HG03354 (cell line): ENCODE measurements around the gene RNPS1.

ENCODE experiments used
- ATAC-seq: cut with Tn5 transposase; IDR thresholded peaks from one replicate; pipeline ENCODE4 v1.9.1; 2021; ENCODE audit warnings: mild to moderate bottlenecking; ENCODE audit not compliant: unreplicated experiment, poor library complexity, severe bottlenecking

Gene RNPS1

DNA sequence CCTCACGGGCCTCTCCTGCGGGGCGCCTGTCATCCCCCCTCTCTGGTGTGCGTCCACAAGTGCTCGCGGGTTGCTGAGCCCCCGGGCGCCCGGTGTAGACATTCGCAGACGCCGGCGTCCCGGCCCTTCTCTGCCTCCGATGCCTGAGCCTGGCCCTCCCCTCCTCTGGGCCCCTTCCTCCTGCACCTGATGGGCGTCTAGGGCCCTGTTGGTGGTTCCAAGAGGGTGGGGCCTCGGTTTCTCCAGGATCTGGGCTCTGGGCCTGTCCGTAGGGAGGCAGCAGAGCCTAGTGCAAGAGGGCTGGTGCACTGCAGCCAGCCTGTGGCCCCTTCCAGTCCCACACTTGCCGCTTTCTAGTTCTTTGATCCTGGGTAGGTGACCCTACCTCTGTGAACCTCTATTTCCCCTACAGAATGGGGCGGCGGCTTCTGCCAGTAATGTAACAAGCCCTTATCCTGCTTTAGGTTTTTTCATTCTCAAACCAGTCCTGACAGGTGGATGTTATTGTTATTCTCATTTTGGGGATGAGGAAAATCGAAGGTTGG, 43.9 kb downstream of the RNPS1 start:
- peak; percentile 17 for ATAC-seq

DNA sequence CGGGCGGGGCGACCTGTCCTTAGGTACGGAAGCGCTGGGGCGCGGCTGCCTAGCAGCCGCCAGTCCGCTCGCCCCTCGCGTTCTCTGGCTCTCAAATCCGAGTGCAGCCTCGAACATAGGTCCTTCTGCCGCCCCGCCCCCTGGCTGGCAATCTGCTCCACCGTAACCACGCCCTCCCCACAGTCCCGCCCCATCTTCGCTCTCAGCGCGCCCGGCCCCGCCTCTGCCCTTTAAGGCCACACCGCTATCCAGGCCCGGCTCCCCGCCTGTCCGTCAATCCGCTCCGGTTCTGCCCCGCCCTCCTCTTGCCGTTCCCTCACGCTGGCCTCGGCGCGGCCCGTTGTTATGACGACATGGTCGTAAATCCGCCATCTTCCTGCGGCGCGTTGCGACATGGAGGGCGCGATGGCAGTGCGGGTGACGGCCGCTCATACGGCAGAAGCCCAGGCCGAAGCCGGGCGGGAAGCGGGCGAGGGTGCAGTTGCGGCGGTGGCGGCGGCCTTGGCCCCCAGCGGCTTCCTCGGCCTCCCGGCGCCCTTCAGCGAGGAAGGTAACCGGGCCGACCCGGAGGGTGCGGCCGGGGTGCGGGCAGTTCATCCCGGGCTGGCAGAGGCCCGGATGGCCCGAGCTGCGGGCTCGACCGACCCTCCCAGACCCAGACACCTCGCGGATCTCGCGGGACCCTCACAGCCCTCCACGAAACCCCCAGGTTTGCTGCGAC, 44.5 kb downstream of the RNPS1 start, which contains the start of gene E4F1:
E4F1 (plus strand) TSS at position 371 of the 721 bp plus-strand sequence; CDS start at position 394, 23 bp downstream.
- ATAC-seq = peak; percentile 88

DNA sequence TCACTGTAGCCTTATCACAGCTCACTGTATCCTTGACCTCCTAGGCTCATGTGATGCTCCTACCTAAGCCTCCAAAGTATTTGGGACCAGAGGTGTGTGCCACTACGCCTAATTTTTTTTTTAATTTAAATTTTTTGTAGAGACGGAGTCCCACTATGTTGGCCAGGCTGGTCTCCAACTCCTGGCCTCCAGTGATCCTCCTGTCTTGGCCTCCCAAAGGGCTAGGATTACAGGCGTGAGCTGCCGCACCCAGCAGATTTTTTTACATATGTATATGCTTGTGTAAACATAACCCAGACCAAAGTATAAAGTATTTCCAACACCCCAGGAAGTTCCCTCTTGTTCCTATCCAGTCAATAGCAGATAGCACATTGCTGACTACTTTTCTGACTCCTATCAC, 51.6 kb downstream of the RNPS1 start:
- no peak for ATAC-seq

DNA sequence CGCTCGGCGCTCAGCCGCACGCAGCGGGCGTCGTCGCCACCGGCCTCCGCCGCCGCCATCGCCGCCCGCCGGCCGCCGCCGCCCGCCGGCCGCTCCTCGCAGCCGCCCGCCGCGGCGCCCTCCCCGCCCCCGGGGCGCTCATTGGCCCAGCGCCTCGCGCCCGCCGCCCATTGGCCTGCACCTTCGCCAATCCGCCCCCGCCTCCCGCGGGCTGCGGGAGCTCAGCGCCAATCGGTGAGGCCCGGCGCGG, 53.3 kb downstream of the RNPS1 start, which contains the start of gene PGP:
PGP (minus strand) TSS at position 122 of the 250 bp plus-strand sequence; CDS start at position 59, 63 bp downstream.
- peak; percentile 84 for ATAC-seq

DNA sequence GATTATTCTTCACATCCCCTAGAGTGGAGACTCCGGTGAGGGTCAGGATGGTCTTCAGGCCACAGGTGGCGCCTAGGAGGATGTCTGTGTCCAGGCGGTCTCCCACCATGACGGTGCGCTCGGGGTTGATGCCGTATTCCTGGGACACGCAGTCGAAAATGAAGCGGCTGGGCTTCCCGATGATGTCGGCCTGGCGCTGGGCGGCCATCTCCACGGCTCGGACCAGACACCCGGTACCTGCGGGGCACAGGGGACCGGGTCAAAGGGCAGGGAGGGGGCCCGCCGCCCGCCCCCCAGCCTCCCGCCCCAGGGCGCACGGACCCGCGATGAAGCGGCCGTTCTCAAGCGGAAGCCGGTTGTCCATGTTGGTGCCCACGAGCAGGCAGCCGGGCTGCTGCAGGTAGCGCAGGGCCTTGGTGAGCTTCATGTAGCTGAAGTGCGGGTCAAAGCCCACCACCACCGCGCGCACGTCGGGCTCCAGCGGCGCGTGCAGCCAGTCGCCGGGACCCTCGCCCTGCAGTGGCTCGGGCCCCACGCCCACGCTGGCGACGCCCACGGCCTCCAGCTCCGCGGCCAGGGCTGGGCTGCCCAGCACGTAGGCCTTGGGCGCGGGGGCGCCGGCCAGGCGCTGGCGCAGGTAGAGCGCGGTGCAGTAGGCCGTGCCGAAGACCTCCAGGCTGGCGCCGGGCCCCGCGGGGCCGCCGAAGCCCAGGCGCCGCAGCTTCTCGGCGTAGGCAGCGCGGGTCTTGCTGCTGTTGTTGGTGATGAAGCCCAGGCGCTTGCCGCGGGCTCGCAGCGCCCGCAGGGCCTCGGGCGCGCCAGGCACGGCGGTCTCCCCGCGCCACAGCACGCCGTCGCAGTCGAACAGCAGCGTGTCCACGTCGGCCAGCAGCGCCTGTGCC, 53.9 kb downstream of the RNPS1 start:
- peak; percentile 15 for ATAC-seq

DNA sequence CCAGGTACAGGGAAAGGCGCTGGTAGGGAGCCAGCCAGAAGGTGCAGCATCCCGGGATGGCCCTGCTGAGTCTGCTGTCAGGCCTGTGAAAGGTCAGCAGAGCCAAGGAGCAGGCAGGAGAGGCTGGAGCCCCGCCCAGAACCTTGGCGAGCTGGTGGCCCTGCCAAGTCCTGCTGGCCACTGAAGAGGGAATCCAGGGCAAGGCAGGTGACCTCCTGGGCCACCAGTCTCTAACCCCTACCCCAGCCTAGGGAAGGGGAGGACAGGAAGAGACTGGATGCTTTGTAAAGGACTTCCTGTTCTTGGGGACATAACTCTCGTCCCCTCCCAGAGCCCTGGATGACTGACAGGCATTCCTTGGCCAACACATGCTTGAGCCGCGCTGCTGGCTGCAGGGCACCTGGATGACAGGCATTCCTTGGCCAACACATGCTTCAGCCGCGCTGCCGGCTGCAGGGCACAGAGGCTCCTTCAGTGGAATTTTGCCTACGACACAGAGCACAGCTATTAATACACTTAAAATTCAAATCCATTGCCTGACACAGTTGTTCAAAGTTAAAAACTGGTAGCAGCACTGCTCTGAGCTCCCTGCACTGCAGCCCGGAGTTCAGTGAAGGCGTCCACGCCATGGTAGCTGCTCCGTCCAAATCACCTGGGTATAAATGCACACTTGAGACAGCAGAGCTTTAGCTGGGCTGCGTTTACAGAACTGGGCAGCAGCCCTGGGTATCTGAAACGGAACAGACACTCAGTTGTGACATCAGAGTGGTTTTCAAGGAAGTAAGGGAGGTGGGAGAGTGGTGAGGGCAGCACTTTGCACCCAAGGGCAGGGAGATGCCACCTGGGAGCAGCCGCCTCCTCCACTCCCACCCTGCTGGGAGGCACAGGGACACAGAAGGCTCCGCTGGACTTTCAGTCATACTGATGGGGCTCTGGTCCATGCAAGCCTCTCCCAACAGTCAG, 55.3 kb downstream of the RNPS1 start:
- no peak for ATAC-seq

DNA sequence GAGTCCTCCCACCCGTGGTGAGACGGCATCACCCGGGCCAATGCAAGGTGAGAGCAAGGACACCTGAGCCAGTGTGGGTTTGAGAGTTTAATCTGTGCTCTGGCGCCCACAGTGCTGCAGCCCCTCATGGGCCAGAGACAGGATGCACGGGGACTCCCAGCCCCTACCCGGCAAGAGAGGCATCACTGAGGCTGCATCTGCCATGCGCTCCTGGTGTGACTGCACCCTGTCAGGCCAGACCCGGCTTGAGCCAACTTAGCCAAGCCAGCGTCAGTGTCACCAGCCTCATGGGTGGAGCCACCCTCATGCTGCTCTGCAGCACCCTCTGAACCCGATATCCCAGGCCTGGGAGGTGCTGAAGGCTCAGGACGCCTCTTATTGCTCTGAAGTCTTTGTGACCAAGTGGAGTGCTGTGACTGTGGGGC, 56.0 kb downstream of the RNPS1 start:
- no peak for ATAC-seq

DNA sequence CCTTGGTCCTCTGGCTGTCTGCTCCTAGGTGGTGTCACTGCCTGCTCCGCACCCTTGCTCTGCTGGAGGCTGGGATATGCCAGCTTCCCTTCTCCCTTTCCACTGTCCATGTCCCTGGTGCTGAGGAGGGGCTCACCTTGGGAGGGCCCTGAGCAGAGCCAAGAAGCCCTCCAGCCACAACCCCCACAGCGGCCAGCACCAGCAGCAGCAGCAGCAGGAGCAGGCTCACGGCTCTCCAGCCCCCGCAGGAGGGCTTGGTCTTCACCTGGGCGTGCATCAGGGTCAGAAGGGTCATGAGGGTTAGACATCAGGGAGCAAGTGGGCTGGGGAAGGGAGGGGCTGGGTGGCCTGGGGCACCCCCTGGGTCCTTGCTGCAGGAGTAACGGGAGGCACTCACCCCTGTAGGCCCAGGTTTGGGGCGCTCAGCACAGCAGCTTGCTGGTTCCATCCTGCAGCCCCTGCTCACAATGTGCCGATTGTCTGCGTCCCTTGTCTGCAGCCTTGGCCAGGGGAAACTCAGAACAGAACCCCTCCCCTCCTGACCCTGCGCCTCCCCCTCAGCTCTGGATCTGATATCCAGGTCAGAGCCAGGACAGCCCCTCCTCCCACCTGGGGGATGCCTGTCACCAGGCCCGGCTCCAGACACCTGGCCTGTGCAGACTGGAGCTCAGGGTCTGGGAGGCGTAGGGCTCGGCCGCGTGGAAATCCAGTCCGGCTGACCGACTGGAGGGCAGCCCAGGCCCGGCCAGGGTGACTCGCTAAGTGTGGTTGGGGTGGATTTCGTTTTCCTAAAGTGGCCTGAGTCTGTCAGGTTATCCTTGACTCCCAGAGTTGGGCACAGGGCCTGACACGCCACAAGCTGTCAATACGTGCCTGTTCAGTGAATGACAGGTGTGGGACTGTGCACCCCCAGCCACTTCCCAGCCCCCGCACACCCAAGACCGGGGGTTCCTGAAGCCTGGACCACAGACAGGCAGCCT, 57.2 kb downstream of the RNPS1 start, which contains the start of gene BRICD5:
BRICD5 (minus strand) TSS at position 478 of the 980 bp plus-strand sequence; CDS start at position 448, 30 bp downstream.
- no peak for ATAC-seq

DNA sequence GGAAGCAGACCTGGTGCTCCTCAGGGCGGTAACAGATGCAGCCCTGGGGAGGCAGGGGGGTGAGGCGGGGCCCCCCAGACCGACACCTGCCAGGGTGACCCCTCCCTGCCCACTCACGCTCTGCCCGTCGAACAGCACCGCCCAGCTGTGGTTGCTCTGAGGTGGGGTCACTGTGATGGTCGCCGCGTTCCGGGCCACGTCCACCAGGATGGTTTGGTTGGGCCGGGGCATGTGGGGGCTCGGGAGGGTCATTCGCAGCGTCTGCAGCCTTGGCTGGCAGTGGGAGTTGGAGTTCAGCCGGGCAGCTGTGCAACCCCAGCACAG, 58.0 kb downstream of the RNPS1 start:
- ATAC-seq = no peak

DNA sequence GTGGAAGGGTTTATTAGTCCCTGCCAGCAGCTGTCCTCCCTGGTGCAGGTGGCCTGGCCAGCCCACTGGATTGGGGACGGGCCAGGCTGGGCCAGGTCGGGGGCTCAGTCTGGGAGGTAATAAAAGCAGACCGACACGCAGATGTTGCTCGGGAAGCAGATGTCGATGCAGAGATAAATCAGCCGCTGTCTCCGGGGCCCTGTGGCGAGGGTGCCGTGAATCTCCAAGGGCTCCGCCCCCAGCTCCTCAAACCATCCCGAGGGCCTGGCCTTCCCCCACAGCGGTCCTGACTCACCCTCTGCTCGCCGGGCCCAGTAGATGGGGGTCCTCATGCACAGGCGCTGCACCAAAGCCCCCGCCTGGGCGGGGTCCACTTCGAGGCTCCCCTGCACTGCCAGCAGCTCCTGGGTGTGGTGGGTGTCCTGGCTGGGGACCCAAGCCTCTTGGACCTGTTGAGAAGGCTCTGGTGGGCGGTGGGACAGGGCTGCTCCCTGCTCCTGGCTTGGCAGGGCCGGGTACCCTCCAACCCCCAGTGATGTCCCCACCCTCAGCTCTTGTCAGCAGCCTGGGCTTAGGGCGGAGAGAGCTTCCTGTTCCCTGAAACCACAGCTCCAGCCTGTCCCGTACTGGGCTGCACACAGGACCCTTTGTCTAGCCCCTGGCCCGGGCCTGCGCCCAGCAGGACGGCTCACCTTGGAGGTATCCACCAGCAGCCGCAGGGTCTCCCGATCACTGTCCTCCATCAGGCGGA, 58.5 kb downstream of the RNPS1 start:
- ATAC-seq = no peak

DNA sequence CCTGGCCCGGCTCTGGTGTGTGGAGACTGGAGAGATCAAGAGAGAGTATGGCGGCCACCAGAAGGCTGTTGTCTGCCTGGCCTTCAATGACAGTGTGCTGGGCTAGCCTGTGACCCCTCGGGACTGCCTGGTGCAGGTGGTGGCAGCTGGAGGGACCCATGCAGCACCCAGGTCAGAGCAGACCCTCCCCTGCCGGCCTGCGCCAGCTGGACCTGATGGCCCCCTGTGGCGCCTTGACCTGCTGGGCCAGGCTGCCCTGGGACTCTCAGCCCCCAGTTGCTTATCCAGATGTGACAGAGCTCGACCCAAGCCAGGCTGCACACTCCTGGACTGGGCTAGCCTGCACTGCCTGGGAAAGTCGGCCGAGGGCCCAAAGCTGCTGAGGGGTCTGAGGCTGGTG, 59.2 kb downstream of the RNPS1 start:
- ATAC-seq = no peak

DNA sequence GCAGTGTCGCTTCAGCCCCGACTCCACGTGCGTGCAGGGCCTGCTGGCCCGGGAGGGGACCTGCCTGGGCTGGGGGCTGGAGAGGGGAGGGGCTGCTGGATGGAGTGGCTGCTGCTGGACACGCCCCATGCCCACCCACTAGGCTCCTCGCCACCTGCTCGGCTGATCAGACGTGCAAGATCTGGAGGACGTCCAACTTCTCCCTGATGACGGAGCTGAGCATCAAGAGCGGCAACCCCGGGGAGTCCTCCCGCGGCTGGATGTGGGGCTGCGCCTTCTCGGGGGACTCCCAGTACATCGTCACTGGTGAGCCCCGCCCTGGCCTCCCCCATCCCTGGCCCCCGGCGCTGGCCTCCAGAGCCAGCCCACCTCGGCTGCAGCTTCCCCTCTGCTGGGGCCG, 59.6 kb downstream of the RNPS1 start:
- no peak for ATAC-seq

DNA sequence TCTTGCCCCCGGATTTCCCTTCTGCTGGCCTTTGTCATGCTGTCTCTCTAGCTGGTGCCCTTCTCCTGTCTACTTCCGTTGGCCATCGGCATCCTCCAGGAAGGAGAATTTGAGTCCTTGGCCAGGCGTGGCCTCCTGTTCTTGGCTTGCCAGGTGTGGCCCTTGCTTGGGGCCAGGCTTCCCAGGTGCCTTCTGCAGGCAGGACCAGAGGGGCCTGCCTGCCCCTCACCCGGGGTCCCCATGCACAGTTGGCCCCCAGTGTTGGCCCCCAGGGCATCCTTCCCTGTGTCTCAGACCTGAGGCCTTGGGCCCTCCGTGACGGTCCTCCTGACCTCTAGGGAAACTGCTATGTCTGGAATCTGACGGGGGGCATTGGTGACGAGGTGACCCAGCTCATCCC, 60.1 kb downstream of the RNPS1 start:
- ATAC-seq = no peak

DNA sequence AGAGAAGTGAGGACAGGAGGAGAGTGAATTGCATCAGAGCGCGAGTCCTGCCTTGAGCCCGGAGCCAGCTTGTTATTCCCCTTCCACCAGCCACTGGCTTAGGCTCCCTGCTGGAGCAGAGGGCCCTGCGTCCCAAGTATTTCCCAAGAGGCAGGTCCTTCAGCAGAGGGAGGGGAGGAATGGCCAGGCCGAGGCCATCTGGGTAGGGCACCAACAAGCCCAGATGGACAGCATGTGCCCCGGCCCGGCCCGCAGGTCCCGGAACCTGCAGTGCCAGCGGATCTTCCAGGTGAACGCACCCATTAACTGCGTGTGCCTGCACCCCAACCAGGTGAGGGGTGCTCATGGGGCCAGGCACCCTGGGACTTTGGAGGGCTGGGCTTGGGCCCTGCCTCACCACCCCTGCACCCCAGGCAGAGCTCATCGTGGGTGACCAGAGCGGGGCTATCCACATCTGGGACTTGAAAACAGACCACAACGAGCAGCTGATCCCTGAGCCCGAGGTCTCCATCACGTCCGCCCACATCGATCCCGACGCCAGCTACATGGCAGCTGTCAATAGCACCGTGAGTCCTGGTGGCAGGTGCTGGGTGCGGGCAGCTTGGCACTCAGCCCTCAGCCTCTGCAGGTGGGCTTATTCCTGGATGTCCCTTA, 61.0 kb downstream of the RNPS1 start:
- ATAC-seq = no peak

DNA sequence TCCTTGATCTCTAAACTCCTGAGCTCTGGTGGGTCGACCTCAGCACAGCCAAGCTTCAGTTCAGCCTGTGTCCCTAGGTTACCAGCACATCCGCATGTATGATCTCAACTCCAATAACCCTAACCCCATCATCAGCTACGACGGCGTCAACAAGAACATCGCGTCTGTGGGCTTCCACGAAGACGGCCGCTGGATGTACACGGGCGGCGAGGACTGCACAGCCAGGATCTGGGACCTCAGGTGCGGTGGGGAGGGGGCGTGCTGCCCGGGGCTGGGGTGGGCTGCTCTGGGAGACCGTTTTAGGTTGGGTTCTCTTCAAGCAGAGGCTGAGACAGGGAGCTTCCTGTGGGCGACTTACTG, 61.5 kb downstream of the RNPS1 start:
- ATAC-seq = no peak

DNA sequence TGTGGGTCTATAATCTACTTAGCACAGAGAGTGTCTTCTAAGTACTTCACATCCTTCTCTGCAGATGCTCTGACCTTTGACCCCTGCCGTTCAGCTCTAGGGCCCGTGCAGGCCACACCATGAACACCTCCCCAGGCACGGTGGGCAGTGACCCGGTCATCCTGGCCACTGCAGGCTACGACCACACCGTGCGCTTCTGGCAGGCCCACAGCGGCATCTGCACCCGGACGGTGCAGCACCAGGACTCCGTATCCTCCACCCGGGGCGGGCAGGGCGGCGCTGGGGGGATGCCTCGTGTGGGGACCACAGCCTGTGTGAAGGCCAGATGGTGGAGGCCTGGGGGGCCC, 62.0 kb downstream of the RNPS1 start:
- no peak for ATAC-seq

DNA sequence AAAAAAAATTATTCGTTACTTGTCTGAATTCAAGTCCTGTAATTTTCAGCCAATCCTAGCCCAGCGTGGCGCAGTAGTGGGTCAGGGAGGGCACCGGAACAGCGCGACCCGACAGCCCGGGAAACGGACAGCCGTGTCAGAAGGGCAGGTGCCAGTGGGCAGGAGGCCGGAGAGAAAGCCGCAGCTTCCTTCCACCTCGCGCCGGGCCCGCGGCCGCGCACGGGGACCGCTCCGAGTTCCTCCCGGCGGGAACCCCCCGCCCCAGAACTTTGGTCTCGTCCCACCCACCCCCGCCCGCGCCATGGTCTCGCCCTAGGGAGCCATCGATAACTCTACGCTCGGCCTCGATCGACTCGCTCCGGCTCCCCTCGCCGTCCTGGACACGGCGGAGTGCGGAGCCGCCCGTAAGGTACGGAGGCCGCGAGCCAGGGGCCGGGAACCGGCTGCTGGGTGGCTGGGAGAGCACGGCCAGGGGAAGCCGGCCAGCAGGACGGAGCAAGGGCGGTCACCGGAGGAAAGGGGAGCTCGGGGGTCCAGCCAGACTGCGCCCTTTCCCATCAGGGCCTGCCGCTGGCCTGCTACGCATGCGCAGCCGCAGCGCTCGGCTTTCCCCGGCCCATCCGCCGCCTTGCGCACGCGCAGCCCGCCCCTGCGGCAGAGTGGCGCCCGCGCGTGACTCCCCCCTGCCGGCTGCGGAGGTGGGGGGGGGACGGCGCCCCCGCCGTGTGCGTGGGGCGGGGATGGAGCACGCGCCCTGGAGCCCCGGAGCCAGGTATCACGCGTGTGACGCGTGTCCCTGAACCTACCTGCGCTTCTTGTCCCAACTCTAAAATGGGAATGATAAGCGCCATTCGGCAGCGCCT, 62.6 kb downstream of the RNPS1 start, which contains the start of gene MLST8:
MLST8 (plus strand) TSS at position 351 of the 863 bp plus-strand sequence. CDS start 632 bp downstream, outside the sequence.
- peak; percentile 73 for ATAC-seq
